ENCODE data around the gene MAP2K7. TPM values are rescaled to one million over a fixed set of nuclear protein-coding genes. Genes with fewer than 3 reads are reported as not detected.

The MAP2K7 gene
- total and polyA plus RNA-seq, 3 experiments from 2014 or later, result 2.0 to 38.3 (median 35.9) TPM

DNA sequence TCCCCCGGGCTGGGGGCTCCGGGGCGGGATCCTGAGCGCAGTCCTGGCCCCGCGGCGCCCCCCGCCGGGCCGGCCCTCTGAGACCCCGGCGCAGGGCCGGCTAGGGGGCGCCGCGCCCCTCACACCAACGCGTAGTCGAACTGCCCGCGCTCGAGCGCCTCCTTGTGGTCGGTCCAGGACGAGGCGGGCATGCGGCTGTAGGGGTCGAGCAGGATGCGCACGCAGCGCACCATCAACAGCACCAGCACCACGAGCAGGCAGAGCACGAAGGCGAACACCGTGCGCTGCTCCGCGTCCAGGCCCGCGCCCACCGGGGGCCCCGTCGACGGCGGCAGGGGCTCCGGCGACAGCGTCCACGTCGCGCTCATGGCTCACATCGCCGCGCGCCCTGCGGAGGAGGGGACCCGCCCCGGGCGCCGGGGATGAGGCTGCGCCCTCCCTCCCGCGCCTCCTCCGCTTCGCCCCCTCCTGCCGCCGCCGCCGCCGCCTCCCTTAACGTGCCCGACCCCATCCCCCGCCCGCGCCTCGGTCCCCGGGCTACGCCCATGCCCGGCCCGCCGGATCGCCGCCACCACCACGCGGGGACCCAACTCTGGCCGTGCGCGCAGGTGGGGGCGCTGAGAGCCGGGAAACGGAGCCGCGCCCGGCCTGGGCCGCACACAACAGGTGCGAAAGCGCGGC, 21.6 kb downstream of the MAP2K7 start:
- H3K36me3 ChIP-seq (ENCODE audit: insufficient read depth, low read length), result no peaks in the 10 kb centered on the region
- Mint-ChIP-seq H3K36me3 (peaks cover 0 to 13% (median 0%) of the 10 kb centered on the region in 3 donors), H3K27ac (peak overlapping the region in 6 of 8 donors; percentile 60 to 84 (median 80)), H3K4me1 (peaks cover 18 to 47% (median 26%) of the 10 kb centered on the region in 3 donors), H3K27me3 (peaks cover 0 to 1% of the 10 kb centered on the region in 2 donors), H3K4me3 (peak overlapping the region; percentile 57 to 85 (median 78)), H3K9me3 (peaks cover 0 to 2% (median 0%) of the 10 kb centered on the region in 5 donors)
- ChIA-PET POLR2A (no interaction called here), CTCF (no interaction called here)
- H3K9me3 ChIP-seq (ENCODE audit: low read length), result no peaks in the 10 kb centered on the region
- H3K4me1 ChIP-seq (ENCODE audit: insufficient read depth, low read length), result peaks cover 21% of the 10 kb centered on the region
- no peak overlapping the region for H3K27ac ChIP-seq (ENCODE audit: low read depth, low read length)
- peak; percentile 71 to 86 (median 73) for DNase-seq
- H3K4me3 ChIP-seq (ENCODE audit: low read length), result no peak overlapping the region
- H3K27me3 ChIP-seq (ENCODE audit: insufficient read depth, low read length, poor library complexity, severe bottlenecking), result no peaks in the 10 kb centered on the region

DNA sequence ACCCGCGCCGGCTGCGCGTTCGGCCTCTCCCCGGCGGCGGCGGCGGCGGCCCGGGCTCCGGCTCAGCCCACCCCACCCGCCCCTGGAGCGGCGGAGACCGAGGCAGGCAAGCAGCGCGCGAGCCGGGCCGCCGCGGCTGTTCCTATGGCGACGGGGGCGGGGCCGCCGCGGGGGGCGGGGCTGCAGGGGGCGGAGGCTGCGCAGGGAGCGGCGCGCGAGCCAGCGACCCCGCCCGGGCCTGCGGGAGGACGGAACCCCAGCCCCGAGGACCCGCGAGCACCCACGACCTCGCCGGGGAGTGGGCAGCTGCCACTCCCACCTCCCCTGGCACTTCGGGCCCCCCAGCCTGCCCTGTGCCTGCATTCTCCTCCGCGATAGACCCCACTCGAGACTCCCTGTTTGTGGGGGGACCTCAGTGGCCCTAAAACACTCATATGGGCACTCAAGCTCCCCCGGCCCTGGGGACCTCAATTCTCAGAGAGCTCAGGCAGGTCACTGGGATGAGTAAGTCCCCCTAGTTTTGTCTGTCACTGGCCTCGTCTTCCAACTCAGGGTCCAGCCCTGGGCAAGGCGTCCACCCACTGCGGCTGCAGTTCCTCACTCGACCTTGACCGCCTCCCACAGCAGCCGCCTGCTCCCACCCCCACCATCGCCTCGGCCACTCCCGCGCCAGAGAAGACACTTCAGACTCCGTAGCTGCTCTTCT, 22.5 kb downstream of the MAP2K7 start, which contains the start of gene CTXN1:
TSS of gene CTXN1 (minus strand) at position 115 of the 706 bp plus-strand sequence. CDS start 597 bp downstream, outside the sequence.
- peak within 1 kb of the TSS; percentile 62 to 85 (median 78) for H3K4me3 Mint-ChIP-seq
- ChIA-PET CTCF (interaction anchor here (1.3 kb wide), 1 partner anchor 18 kb away, joined by 3 read pairs; no protein-coding TSS in a partner anchor), POLR2A (no interaction called here)
- H3K27ac Mint-ChIP-seq, result peak within 1 kb of the TSS in 7 of 8 donors; percentile 60 to 84 (median 78)
- no peaks in the 10 kb centered on the region for H3K36me3 ChIP-seq (ENCODE audit: insufficient read depth, low read length)
- peaks cover 14 to 43% (median 21%) of the 10 kb centered on the region in 3 donors for H3K4me1 Mint-ChIP-seq
- peak; percentile 61 to 84 (median 75) for DNase-seq
- H3K36me3 Mint-ChIP-seq, result peaks cover 0 to 21% (median 1%) of the 10 kb centered on the region in 3 donors
- no peak within 1 kb of the TSS for H3K27ac ChIP-seq (ENCODE audit: low read depth, low read length)
- H3K9me3 ChIP-seq (ENCODE audit: low read length), result no peaks in the 10 kb centered on the region
- H3K9me3 Mint-ChIP-seq, result peaks cover 0 to 2% (median 0%) of the 10 kb centered on the region in 5 donors
- no peak within 1 kb of the TSS for H3K4me3 ChIP-seq (ENCODE audit: low read length)
- peaks cover 0 to 1% of the 10 kb centered on the region in 2 donors for H3K27me3 Mint-ChIP-seq
- H3K4me1 ChIP-seq (ENCODE audit: insufficient read depth, low read length), result peaks cover 18% of the 10 kb centered on the region
- no peaks in the 10 kb centered on the region for H3K27me3 ChIP-seq (ENCODE audit: insufficient read depth, low read length, poor library complexity, severe bottlenecking)

DNA sequence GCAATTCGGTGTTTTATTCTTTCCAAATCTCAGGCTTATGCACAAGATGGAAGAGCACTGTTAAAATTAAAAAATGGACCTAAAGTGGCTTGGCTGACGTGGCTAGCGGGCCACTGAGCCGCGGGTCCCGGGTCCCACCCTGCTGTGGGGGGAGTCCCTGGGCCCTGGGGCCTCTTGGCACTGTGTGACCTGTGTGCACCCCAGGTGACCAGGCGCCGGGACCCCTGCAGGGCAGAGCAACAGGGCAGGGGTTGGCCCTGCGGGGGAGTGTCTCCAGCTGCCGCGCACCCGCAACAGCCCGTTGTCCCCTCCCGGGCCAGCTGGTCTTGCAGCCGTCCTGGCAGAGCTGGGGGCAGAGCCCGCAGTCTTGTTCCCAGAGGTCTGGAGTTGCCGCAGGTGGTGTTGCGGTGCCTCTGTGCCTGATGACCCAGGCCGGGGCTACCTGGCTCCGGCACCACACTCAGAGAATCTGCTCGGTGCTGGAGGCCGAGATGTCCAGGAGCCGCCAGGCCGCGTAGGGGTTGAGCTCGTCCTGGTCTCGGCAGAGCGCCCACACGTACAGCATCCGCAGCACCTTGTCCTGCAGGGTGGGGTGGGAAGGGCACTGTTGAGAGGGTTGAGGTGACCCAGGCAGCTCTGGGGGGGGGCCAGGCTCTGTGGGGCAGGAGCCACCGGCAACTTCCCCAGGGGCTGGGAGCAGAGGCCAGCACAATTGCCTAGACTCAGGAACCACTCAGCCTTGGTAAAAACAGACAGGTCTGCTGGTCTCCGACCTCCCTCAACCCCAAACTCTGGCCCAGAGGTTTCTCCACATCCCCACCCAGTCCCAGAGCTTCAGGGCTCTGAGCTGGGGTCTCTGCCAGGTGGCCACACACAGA, 23.3 kb downstream of the MAP2K7 start:
- Histone ChIP-seq H3K4me3 (ENCODE audit: low read length) (no peak overlapping the region), H3K4me1 (ENCODE audit: insufficient read depth, low read length) (peaks cover 10% of the 10 kb centered on the region), H3K9me3 (ENCODE audit: low read length) (no peaks in the 10 kb centered on the region), H3K27ac (ENCODE audit: low read depth, low read length) (no peak overlapping the region), H3K27me3 (ENCODE audit: insufficient read depth, low read length, poor library complexity, severe bottlenecking) (no peaks in the 10 kb centered on the region), H3K36me3 (ENCODE audit: insufficient read depth, low read length) (no peaks in the 10 kb centered on the region)
- DNase-seq, result no peak
- Mint-ChIP-seq H3K4me3 (peak overlapping the region in 5 of 7 donors; percentile 23 to 69 (median 62)), H3K4me1 (peaks cover 12 to 35% (median 17%) of the 10 kb centered on the region in 3 donors), H3K27ac (peak overlapping the region in 3 of 8 donors; percentile 36 to 63 (median 37)), H3K9me3 (peaks cover 0 to 2% (median 0%) of the 10 kb centered on the region in 5 donors), H3K27me3 (no peaks in the 10 kb centered on the region), H3K36me3 (peaks cover 0 to 21% (median 1%) of the 10 kb centered on the region in 3 donors)
- CTCF ChIA-PET, result interaction anchor here (1.3 kb wide), 1 partner anchor 18 kb away, joined by 3 read pairs; no protein-coding TSS in a partner anchor
- POLR2A ChIA-PET, result interaction anchor here (0.6 to 2.9 kb wide), 2 partner anchors 17 to 146 kb away, joined by 3 to 18 read pairs; partner anchors contain the start of gene TIMM44

DNA sequence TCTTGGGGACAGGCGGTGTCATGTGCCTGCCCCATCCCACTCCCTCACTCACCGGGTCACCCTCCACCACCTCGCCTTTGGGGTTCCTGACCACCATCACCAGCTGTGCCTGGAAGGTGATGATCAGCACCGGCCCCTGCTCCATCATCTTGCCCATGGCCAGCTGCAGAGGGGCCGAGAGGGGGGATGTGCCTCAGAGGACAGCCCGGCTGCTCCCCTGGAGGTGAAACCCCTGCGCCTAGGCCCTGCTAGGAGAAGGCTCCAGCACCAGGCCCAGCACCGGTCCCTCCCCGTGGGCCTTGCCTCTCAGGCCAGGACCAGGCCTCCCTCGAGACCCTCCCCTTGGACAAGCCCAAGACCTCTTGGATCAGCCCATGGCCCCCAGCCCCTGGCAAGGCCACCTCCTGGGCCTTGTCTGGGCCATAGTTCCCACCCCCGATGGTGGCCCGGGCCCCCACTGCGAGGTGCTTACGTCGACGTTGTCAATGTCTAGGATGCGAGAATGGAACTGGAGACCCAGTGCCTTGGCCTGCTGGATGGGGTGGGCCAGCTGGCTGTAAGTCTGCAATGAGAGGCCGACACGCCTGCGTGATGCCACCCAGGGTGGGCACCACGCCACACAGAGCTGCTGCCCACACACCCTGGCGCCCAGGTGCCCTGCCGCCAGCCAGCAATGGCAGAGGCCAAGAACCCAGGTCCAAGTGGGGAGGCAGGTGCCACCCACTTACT, 24.1 kb downstream of the MAP2K7 start:
- DNase-seq, result no peak
- peak overlapping the region in 1 of 8 donors; percentile 79 for H3K27ac Mint-ChIP-seq
- Histone ChIP-seq H3K36me3 (ENCODE audit: insufficient read depth, low read length) (peaks cover 7% of the 10 kb centered on the region), H3K4me3 (ENCODE audit: low read length) (no peak overlapping the region), H3K27ac (ENCODE audit: low read depth, low read length) (no peak overlapping the region), H3K9me3 (ENCODE audit: low read length) (no peaks in the 10 kb centered on the region), H3K27me3 (ENCODE audit: insufficient read depth, low read length, poor library complexity, severe bottlenecking) (no peaks in the 10 kb centered on the region), H3K4me1 (ENCODE audit: insufficient read depth, low read length) (peaks cover 9% of the 10 kb centered on the region)
- ChIA-PET POLR2A (interaction anchor here (0.6 to 2.9 kb wide), 2 partner anchors 16 to 145 kb away, joined by 3 to 18 read pairs; partner anchors contain the start of gene TIMM44), CTCF (interaction anchor here (1.2 to 4.7 kb wide), 3 partner anchors 10 to 58 kb away, joined by 3 to 41 read pairs (median 5); partner anchors contain the start of gene TIMM44)
- H3K36me3 Mint-ChIP-seq, result peaks cover 0 to 23% (median 1%) of the 10 kb centered on the region in 3 donors
- H3K4me3 Mint-ChIP-seq, result peak overlapping the region in 1 of 7 donors; percentile 74
- H3K9me3 Mint-ChIP-seq, result peaks cover 0 to 2% (median 0%) of the 10 kb centered on the region in 5 donors
- peaks cover 11 to 31% (median 17%) of the 10 kb centered on the region in 3 donors for H3K4me1 Mint-ChIP-seq
- H3K27me3 Mint-ChIP-seq, result no peaks in the 10 kb centered on the region

DNA sequence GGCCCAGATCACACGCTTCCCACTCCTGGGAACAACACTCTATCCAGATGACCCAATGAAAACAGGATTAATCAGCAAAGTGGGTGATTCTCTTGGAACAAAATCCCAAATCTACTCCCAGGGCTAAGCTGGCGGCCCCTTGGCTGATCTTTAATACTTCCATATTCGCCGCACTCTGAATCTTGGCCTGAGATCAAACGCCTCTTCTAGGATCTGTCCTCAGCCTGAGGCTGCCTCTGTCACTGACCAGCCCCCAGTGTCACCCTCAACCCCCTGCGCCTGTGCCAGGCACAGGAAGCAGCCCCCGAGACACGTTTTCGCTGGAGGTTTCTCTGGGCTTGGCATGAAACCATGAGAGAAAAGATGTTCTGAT, 24.6 kb downstream of the MAP2K7 start:
- Histone ChIP-seq H3K27ac (ENCODE audit: low read depth, low read length) (no peak overlapping the region), H3K36me3 (ENCODE audit: insufficient read depth, low read length) (peaks cover 9% of the 10 kb centered on the region), H3K4me3 (ENCODE audit: low read length) (no peak overlapping the region), H3K9me3 (ENCODE audit: low read length) (no peaks in the 10 kb centered on the region), H3K4me1 (ENCODE audit: insufficient read depth, low read length) (peaks cover 9% of the 10 kb centered on the region), H3K27me3 (ENCODE audit: insufficient read depth, low read length, poor library complexity, severe bottlenecking) (no peaks in the 10 kb centered on the region)
- DNase-seq, result no peak
- Mint-ChIP-seq H3K27me3 (no peaks in the 10 kb centered on the region), H3K4me1 (peaks cover 9 to 26% (median 17%) of the 10 kb centered on the region in 3 donors), H3K4me3 (peak overlapping the region in 1 of 7 donors; percentile 74), H3K27ac (peak overlapping the region in 5 of 8 donors; percentile 12 to 90 (median 70)), H3K9me3 (peaks cover 0 to 2% (median 0%) of the 10 kb centered on the region in 5 donors), H3K36me3 (peaks cover 0 to 26% (median 1%) of the 10 kb centered on the region in 3 donors)
- ChIA-PET POLR2A (interaction anchor here (2.9 kb wide), 1 partner anchor 16 kb away, joined by 18 read pairs; the partner anchor contains the start of gene TIMM44), CTCF (interaction anchor here (1.2 to 4.7 kb wide), 3 partner anchors 9 to 59 kb away, joined by 3 to 41 read pairs (median 5); partner anchors contain the start of gene TIMM44)

DNA sequence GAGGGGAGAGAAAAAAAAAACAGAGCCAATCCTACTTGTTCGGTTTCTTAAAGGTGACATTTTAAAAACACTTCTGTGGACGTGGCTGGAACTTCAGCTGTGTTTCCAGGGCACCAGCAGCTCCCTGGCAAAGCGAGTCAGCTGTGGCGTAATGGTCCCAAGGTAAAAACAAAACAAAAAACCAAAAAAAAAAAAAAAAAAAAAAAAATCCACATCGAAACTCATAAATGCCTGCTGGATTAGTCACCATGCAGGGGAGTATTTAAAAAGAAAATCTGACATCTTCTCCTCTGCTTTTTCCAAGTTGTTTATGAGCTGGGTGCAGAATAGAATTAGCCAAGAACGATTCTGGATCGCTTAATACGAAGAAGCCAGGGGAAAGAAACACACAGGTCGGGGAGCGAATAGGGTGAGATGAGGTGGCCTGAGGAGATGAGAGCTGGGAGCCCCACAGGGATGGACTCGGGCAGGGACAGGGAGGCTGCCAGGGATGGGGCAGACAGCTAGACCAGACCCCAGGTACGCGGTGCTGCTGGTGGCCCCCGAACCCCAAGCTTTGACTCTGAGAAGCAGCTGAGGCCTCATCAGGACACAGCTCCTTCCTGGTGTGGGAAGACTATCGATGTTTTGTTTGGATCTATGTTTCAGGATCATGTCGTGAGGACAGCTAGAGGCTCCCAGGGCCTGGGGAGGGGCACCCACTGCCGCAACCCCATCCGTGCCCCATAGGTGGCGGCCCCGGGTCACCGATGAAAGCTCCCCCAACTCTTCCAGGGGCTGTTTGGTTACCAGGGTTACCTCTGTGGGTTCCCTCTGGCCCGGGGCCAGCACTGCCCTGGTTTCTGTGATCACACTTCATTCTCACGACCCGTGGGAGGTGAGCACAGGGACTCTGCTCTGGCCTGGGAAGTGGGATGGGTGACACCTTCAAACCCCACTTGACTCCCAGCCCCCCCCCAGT, 25.3 kb downstream of the MAP2K7 start:
- peak overlapping the region in 7 of 8 donors; percentile 78 to 97 (median 80) for H3K27ac Mint-ChIP-seq
- DNase-seq, result peak; percentile 70 to 89 (median 77)

More for the DNA sequence above, 25.3 kb downstream of the MAP2K7 start:
- ChIA-PET POLR2A (interaction anchor here (1.2 to 2.9 kb wide), 2 partner anchors 9 to 15 kb away, joined by 8 to 18 read pairs; partner anchors contain the start of genes SNAPC2 and TIMM44), CTCF (interaction anchor here (0.7 to 4.7 kb wide), 5 partner anchors 9 to 73 kb away, joined by 3 to 41 read pairs (median 3); partner anchors contain the start of gene TIMM44)
- H3K27me3 ChIP-seq (ENCODE audit: insufficient read depth, low read length, poor library complexity, severe bottlenecking), result no peaks in the 10 kb centered on the region
- H3K4me1 ChIP-seq (ENCODE audit: insufficient read depth, low read length), result peaks cover 9% of the 10 kb centered on the region
- Mint-ChIP-seq H3K9me3 (peaks cover 0 to 2% (median 0%) of the 10 kb centered on the region in 5 donors), H3K4me1 (peaks cover 9 to 24% (median 17%) of the 10 kb centered on the region in 3 donors), H3K36me3 (peaks cover 0 to 32% (median 1%) of the 10 kb centered on the region in 3 donors), H3K4me3 (peak overlapping the region in 2 of 7 donors; percentile 59 to 74), H3K27me3 (no peaks in the 10 kb centered on the region)
- no peak overlapping the region for H3K4me3 ChIP-seq (ENCODE audit: low read length)
- no peak overlapping the region for H3K27ac ChIP-seq (ENCODE audit: low read depth, low read length)
- no peaks in the 10 kb centered on the region for H3K9me3 ChIP-seq (ENCODE audit: low read length)
- peaks cover 9% of the 10 kb centered on the region for H3K36me3 ChIP-seq (ENCODE audit: insufficient read depth, low read length)

Data from CD8-positive, alpha-beta memory T cell (primary cell).